Measurements from ENCODE around the gene CNTNAP2.
"Not testable (repeated sequence)": the region's sequence is repeated elsewhere in the genome, so short reads cannot be mapped to it uniquely, and the experiment has no call there.

Gene CNTNAP2

DNA sequence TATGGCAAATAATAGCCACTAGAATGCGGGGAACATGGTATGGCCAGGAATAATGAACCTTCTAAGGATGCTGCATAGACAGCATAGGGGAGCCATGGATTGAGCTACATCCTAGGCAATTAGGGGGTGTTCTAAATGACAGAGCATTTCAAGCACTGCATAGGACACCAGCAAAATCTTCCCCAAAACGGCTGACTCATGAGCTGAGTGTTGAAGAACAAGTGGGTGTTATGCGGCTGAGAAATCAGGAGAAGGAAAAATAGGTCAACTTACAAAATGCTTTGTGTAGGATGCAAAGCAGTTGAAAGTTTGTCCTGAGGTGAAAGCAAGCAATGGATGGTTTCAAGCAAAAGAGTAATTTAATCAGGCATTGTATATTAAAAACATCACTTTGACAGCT, 1450.4 kb downstream of the CNTNAP2 start:
- no peak for DNase-seq (ENCODE audit: low spot score)

DNA sequence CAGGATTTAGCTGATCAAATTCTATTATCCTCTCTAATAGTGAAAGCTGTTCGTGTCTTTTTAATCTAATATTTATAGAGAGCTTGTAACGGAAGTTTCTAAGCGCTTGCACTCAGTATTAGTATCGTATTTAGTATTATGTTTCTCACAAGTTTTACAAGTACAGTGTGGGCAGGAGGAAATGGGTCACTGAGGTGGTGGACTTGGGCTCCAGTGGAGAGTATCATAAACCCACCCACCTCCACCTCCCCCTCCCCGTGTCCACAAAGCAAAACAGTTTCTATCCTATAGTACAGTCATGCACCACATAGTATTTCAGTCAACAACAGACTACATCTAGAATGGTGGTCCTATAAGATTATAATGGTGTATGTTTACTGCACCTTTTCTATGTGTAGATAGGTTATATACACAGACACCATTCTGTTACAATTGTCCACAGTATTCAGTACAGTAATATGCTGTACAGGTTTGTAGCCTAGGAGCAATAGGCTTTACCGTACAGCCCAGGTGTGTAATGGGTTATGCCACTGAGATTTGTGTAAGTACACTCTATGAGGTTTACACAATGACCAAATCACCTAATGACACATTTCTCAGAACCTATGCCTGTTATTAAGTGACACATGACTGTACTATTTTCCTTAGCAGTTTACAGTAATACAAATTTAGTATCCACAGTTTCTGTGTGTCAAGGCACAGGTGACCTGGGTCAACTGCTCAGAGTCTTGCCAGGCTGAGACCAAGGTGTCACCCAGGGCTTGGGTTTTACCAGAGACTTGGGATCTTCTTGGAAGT, 1452.7 kb downstream of the CNTNAP2 start:
- DNase-seq (ENCODE audit: low spot score), result no peak

- DNase-seq (ENCODE audit: low spot score), result no peak
Measured at GRCh38 chr7:147570390-147570789, 1453.8 kb downstream of the CNTNAP2 start.

GRCh38 chr7:147571436-147572185, 1455.0 kb downstream of the CNTNAP2 start:
- DNase-seq (ENCODE audit: low spot score), result no peak

GRCh38 chr7:147578196-147578595, 1461.6 kb downstream of the CNTNAP2 start:
- no peak for DNase-seq (ENCODE audit: low spot score)

DNA sequence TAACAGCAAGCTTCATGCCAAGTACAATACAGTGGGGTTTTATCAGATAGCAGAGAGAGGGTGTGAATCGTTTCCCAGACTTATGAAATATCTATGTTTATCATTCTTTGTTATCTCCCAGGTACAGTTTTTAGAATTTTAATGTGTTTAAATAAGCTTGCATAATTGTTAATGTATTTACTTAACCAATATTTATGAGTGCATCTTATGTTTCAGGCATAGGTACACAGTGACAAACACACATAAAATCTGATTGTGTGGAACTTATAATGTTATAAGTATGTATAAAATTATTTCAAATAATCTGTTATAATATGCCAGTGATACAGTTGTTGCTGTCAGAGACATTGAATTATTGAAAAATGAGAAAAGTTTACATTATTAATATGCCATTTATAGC, 1462.5 kb downstream of the CNTNAP2 start:
- no peak for DNase-seq (ENCODE audit: low spot score)

DNA sequence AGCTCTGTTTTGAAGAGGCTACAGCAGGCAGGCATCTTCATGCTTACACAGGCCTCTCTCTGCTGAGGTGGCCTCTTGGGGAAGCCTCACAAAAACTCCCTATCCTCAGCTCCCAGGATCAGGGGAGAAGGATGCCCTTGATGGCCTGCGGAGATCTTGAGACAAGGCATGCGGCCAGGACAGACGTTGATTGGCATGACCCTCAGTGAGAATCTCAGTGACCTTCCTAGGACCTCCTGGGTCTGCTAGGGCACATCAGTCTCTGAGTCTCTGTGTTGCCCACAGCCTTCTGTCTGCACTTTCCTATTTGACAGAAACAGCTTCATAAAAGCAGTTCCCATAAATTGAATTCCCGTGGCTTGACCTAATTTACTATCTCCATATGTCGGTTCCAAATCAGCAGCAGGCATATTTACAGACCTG, 1468.2 kb downstream of the CNTNAP2 start:
- no peak for DNase-seq (ENCODE audit: low spot score)

GRCh38 chr7:147586110-147586509, 1469.5 kb downstream of the CNTNAP2 start:
- no peak for DNase-seq (ENCODE audit: low spot score)

- DNase-seq (ENCODE audit: low spot score), result no peak
Measured at GRCh38 chr7:147586526-147586925, 1469.9 kb downstream of the CNTNAP2 start.

GRCh38 chr7:147593271-147594057, 1476.9 kb downstream of the CNTNAP2 start:
- no peak for DNase-seq (ENCODE audit: low spot score)

GRCh38 chr7:147595042-147595441, 1478.4 kb downstream of the CNTNAP2 start:
- no peak for DNase-seq (ENCODE audit: low spot score)

GRCh38 chr7:147598687-147599086, 1482.1 kb downstream of the CNTNAP2 start:
- not testable (repeated sequence) for DNase-seq (ENCODE audit: low spot score)

DNA sequence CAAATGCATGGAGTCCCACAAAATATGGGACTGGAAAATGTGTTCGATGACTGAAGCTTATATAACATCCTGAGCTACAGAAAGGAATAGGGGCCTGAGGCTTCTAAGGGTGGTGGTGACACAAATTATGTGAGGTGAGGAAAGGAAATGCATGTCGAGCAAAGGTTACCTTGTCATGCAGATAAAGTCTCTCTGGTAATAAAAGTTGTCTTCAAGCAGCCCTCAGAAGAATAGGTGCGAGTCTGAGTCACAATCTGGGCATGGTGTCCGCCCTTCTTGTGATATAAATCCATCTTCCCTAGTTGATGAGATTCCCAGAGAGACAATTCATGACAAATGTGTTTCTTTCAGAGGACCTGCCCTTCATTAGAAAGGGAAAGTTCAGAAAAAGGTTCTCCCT, 1488.7 kb downstream of the CNTNAP2 start:
- DNase-seq (ENCODE audit: low spot score), result no peak

DNA sequence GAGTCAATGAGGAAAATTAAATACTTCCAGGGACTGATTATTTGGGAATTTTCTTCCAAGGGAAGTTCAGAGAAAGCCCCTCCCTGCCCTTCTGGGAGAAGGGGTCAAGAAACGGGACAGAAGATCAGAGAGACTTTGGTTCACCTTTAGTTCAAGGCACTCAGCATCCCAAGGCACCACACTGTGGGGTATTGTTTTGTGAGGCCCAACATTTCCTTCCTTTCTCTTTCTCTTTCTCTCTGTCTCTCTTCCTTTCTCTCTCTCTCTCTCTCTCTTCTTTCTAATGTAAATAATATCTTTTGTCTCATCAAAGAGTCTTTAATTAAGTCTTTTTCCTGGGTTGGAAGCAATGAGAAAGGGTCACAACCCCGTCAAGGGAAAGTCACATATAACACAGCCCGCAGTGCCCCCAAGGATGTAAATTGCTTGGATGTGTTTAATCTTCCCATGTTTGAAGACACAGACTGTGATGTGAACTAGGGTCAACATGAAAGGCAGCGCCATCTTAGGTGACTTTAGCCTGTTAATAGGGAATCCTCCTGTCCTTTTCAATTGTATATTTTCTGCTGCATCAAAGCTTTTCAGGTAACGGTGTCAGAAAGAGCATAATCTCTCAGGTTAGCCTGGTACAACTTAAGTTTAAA, 1490.7 kb downstream of the CNTNAP2 start:
- no peak for DNase-seq (ENCODE audit: low spot score)

- no peak for DNase-seq (ENCODE audit: low spot score)
Measured at GRCh38 chr7:147611431-147611830, 1494.8 kb downstream of the CNTNAP2 start.

GRCh38 chr7:147635288-147635687, 1518.7 kb downstream of the CNTNAP2 start:
- no peak for DNase-seq (ENCODE audit: low spot score)

DNA sequence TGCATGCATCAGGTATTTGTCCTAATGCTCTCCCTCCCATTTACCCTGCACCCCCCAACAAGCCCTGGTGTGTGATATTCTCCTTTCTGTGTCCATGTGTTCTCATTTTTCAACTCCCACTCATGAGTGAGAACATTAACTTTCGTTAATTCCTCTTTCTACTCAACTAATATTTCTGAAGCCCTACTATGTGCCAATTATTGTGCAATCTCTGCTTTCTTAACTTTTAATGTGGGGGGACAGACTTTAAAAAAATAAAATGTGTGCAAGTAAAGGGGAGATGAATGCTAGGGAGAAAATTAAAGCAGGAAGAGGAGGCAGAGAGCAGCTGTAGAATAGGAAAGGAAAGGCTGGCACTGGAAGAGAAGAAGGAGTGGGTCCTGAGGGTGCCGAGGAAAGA, 1520.0 kb downstream of the CNTNAP2 start:
- no peak for DNase-seq (ENCODE audit: low spot score)

DNA sequence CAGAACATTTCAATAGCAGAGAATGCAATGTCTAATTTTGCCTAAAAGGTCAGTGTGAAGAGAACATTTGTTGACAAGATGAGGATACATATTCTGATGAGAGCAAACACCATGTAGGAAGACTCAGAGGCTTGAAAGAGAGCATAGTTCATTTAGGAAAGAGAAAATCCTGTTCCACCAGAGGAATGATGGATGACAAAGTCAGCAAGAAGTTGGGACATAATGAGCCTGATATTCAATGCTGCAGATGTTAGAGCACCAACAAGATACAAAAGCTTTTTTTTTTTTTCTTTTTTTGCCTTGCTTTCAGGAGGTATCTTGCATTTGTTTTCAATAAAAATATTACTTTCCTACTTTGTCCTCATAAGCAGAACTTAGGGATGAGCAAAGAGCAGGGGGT, 1522.0 kb downstream of the CNTNAP2 start:
- no peak for DNase-seq (ENCODE audit: low spot score)

- DNase-seq (ENCODE audit: low spot score), result no peak
Measured at GRCh38 chr7:147639037-147639436, 1522.4 kb downstream of the CNTNAP2 start.

- DNase-seq (ENCODE audit: low spot score), result no peak
Measured at GRCh38 chr7:147639751-147640150, 1523.2 kb downstream of the CNTNAP2 start.

- DNase-seq (ENCODE audit: low spot score), result no peak
Measured at GRCh38 chr7:147640821-147641220, 1524.2 kb downstream of the CNTNAP2 start.

- DNase-seq (ENCODE audit: low spot score), result no peak
Measured at GRCh38 chr7:147646568-147646967, 1530.0 kb downstream of the CNTNAP2 start.
